Activated CD8-positive, alpha-beta memory T cell treated with anti-CD3 and anti-CD28 coated beads for 48 hours (primary cell): ENCODE results near the gene RGS4.

ENCODE experiments used
- DNase-seq, 3 experiments: peaks; one replicate each; pipeline ENCODE4 v3.0.0-alpha.2; 2020; ENCODE audit warnings: low read depth in 2 of 3, low spot score in 2 of 3

The RGS4 gene

GRCh38 chr1:163094589-163094988 lies 25.4 kb downstream of the RGS4 start:
- no peak for DNase-seq

- no peak for DNase-seq
Observed at GRCh38 chr1:163095213-163095612, 26.1 kb downstream of the RGS4 start.

- no peak for DNase-seq
Observed at GRCh38 chr1:163102590-163102989, 33.4 kb downstream of the RGS4 start.

- no peak for DNase-seq
Observed at GRCh38 chr1:163104385-163105099, 35.4 kb downstream of the RGS4 start.

GRCh38 chr1:163106364-163106987 lies 37.3 kb downstream of the RGS4 start:
- no peak for DNase-seq

- DNase-seq: no peak
Observed at GRCh38 chr1:163107655-163108054, 38.5 kb downstream of the RGS4 start.

- DNase-seq: no peak
Observed at GRCh38 chr1:163115887-163116286, 46.7 kb downstream of the RGS4 start.

GRCh38 chr1:163119707-163120106 lies 50.5 kb downstream of the RGS4 start:
- DNase-seq: no peak

- no peak for DNase-seq
Observed at GRCh38 chr1:163120372-163120771, 51.2 kb downstream of the RGS4 start.

- DNase-seq: no peak
Observed at GRCh38 chr1:163124812-163125211, 55.7 kb downstream of the RGS4 start.
